HepG2 (cell line): ENCODE data around the gene SALL4.

ENCODE experiments used
- BCLAF1 ChIP-seq: fragments of 450-650 bp; IDR thresholded peaks from 2 replicates; pipeline ENCODE4 v1.6.1; 2017; ENCODE audit warnings: mild to moderate bottlenecking
- EZH2 ChIP-seq: conservative IDR thresholded peaks from 2 replicates; pipeline ENCODE4 v1.6.1; 2012; ENCODE audit warnings: mild to moderate bottlenecking, low read depth, low read length, moderate library complexity
- IRF1 ChIP-seq: sonication (generic); formaldehyde crosslinking; IDR thresholded peaks from 2 replicates; pipeline ENCODE4 v1.4.0; 2020; ENCODE audit warnings: low read depth, mild to moderate bottlenecking, missing genetic modification reagents
- KAT8 ChIP-seq: IDR thresholded peaks from 2 replicates; pipeline ENCODE4 v1.6.1; 2016; ENCODE audit warnings: missing genetic modification reagents, missing compliant biosample characterization
- NFYB ChIP-seq: sonication (generic); formaldehyde crosslinking; IDR thresholded peaks from 2 replicates; pipeline ENCODE4 v1.4.0; 2020; ENCODE audit warnings: missing genetic modification reagents
- PBX3 ChIP-seq: sonication (generic); formaldehyde crosslinking; IDR thresholded peaks from 2 replicates; pipeline ENCODE4 v1.8.1; 2023; ENCODE audit warnings: missing genetic modification reagents, inconsistent platforms, borderline replicate concordance
- POLR2AphosphoS5 ChIP-seq: IDR thresholded peaks from 2 replicates; pipeline ENCODE4 v1.6.1; 2012; ENCODE audit warnings: low read depth, low read length
- TEAD3 ChIP-seq: optimal IDR thresholded peaks from 2 replicates; pipeline ENCODE3; 2016; ENCODE audit warnings: borderline replicate concordance
- ZNF142 ChIP-seq: sonication (generic); formaldehyde crosslinking; IDR thresholded peaks from 2 replicates; pipeline ENCODE4 v1.4.0; 2020; ENCODE audit warnings: missing genetic modification reagents
- ZNF263 ChIP-seq: sonication (generic); formaldehyde crosslinking; IDR thresholded peaks from 2 replicates; pipeline ENCODE4 v1.4.0; 2020; ENCODE audit warnings: missing genetic modification reagents

GRCh38 chr20:51828762-51829161 is 26.4 kb upstream of the SALL4 start:
- no peak for TF ChIP-seq PBX3 (CRISPR knock-in tag)
- no peak for TF ChIP-seq ZNF142
- no peak for TF ChIP-seq NFYB (CRISPR knock-in tag)
- no peak for TF ChIP-seq KAT8 (CRISPR knock-in tag)
- TF ChIP-seq TEAD3 (CRISPR knock-in tag): no peak
- no peak for TF ChIP-seq BCLAF1
- TF ChIP-seq POLR2AphosphoS5: no peak
- no peak for TF ChIP-seq ZNF263 (CRISPR knock-in tag)
- TF ChIP-seq IRF1: no peak
- no peak for TF ChIP-seq EZH2
